Stimulated activated CD4-positive, alpha-beta T cell treated with anti-CD3 and anti-CD28 coated beads, TNF-alpha, amount 100 ng/mL, for 1 hour (primary cell): Measurements from ENCODE around the gene CALD1.
"Not testable (repeated sequence)": the region's sequence is repeated elsewhere in the genome, so short reads cannot be mapped to it uniquely, and the experiment has no call there.

ENCODE experiments used
- DNase-seq, 3 donors: peaks; one replicate each; pipeline ENCODE4 v3.0.0-alpha.2; 2020; ENCODE audit warnings: low read depth in 3 of 3, low spot score in 1 of 3

The CALD1 gene

DNA sequence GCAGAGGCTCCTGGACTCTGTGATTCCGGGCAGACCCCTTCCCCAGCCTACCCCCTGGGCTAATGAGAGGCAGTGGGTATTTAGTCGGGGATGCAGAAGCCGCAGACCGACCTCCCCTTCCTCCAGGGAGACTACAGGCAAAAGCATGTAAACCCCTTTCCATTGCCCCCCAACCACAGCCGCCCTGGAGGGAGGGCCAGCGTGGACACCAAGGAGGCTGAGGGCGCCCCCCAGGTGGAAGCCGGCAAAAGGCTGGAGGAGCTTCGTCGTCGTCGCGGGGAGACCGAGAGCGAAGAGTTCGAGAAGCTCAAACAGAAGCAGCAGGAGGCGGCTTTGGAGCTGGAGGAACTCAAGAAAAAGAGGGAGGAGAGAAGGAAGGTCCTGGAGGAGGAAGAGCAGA is 167.9 kb downstream of the CALD1 start:
- no peak for DNase-seq

DNA sequence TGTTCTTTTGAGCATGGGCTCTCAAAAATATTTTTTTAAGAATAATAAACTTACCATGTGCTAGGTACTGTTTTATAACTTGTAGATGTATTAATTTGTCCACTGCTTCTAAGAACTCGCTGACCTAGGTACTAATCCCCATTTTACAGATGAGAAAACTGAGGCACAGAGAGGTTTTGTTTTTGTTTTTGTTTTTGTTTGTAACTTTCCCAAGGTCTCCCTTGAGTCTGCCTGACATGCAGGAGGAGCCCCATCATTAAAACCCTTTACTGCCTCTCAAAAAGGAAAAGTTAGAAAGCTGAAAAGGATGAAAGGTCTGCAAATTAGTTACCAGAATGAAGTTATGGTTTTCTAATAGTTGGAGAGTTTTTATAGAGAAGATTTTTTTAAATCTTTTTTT is 168.4 kb downstream of the CALD1 start:
- no peak for DNase-seq

DNA sequence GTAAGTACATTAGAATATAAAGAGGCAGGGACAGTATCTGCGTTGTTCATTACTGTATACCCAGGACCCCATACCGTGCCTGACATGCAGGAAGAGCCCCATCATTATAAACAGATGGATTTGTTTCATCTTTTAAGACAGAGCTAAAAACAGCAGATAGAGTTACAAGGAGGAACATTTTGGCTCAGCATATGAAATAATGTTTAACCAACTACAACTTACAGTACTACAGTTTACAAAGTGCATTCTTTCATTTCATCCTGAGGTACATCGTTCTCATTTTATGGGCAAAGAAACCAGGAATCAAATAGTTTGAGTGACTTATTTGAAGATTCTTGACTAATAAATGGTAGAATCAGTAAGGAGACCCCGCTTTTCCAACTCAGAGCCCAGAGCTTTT is 168.8 kb downstream of the CALD1 start:
- no peak for DNase-seq

DNA sequence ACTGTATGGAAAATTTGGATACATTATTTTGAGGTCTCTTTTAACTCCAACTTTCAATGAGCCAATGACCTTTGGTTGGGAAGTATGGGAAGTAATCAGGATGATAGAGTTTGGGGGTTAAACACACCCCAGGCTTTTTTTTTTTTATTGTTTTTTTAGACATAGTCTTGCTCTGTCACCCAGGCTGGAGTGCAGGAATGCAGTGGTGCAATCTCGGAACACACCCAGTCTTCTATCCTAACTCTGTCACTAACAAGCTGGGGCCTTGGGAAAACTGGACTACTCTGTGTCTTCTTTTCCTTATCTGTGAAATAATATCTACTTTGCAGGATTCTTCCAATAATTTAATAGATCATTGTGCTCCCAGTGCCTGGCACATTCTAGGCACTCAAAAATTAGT is 169.3 kb downstream of the CALD1 start:
- DNase-seq: no peak

DNA sequence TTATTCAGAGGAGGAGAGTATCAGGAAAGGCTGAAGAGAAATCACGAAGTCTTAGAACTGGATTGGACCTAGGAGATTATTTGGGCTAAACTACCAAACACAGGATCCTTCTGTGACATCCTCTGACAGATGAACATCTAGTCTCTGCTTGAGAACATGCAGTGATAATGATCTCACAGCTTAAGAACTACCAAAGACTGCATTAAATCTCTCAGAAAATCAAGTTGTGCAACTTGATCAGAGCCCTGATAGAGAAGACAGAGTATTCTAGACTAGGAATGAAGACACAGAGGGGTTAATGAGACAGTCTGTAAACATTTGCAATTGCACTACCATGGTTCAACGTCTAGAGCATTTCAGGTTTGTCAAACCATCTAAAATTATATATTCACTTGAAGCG is 169.7 kb downstream of the CALD1 start:
- no peak for DNase-seq

DNA sequence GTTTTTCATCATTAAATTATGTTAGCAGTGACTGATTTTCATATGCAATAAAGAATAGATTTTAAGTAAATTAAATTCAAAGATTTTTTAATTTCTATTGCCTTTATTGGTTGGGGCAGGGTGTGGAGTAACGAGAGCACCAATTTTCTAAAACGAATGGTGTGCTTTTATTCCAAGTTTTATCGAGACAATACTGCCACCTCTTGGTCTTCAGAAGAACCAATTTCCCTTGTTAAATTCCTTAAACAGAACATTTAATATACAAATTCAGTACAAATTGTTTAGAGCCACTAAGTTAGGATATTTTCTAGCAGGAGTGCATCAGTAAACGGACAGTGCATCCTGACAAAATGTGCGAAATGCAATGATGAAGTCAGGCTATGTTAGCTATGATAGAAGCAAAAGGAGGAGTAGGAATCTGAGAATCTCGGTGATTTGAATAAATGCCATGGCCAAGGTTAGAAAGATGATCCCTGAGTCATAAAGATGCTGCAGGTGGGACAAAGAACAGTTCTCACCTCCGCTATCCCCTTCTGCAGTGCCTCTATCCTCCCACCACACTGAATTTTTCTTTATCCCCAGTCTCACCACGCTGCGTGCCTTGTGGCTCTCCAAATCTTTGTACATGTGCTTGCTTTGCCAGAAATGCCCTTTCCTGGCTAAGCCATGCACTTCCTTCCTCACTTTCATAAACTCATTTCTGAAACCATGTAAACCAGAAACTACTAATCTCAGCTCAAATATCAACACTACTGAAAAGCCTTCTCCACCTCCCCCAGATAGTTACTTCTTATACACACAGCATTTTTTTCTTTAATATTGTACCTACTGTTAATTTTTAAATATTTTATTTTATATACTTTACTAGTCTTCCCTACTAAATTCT is 175.0 kb downstream of the CALD1 start:
- DNase-seq: no peak

DNA sequence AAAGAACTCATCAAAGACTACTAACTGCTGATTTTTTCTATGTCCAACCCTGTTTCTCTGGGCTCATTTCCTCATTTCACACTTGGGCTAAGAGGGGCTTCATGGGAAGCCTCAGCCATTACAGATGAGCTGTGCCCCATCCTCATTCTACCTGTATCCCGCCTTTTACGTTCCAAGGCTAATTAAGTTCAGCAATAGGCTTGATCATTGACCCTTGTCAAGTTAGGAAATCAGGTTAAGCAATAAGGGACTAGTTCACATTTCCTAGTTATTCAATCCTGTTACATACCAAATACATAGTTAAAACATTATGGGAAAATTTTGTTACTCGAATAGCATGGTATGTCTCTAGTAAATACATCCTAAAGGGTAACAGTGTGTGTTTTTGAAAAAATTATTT is 177.6 kb downstream of the CALD1 start:
- DNase-seq: no peak

DNA sequence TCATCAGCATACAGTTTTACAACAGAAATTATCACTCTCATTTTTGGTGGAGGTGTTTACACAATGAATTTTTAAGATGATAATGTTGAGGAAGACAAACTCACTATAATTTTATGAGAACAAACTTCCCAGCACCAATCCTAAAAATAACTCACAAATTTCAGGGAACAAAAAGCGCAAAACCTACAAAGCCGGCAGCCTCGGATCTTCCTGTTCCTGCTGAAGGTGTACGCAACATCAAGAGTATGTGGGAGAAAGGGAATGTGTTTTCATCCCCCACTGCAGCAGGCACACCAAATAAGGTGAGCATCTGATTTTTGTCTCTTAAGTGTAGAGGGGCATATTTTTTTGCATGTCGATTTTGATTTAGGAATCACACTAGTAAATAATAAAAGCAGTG is 180.4 kb downstream of the CALD1 start:
- no peak for DNase-seq

DNA sequence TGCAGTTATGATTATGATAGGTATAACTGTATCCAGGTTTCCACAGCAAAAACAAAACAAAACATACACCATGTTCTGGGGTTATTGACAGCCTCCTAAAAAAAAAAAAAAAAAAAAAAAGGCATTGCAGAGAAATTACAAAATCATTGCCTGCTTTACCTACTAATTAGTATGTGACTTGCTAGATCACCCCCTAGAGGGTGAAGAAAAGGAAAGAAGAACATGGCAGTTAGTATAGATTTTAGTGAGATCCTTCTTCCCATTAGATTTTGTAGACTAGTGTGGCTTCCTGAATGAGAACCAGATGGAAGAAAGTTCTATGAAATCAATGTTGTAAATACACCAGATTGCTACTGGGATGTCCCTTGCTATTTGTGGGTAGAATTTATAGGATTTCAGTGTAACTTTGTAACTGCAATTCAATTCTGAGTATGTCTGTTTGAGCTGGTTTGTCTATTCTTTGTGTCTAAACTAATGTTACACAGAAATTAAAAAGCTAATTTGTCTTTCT is 182.9 kb downstream of the CALD1 start:
- DNase-seq: no peak

DNA sequence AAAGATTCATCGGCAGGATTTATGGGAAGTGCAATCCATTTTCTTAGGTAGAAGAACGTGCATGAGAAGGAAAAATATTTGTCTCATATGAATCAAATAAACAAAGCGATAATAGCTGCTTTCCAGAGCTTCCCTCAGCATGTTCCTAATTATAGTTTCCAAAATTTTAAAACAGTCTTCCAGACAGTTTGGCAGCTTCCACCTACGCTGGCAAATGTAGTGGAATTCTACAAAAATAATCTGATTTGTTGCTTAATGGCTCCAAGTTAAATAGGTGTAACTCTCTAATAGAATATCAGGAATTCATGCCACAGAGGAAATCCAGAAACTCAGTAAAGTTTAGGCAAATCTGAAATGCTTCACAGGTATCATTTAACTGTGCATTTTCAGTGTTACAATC is 183.6 kb downstream of the CALD1 start:
- no peak for DNase-seq

DNA sequence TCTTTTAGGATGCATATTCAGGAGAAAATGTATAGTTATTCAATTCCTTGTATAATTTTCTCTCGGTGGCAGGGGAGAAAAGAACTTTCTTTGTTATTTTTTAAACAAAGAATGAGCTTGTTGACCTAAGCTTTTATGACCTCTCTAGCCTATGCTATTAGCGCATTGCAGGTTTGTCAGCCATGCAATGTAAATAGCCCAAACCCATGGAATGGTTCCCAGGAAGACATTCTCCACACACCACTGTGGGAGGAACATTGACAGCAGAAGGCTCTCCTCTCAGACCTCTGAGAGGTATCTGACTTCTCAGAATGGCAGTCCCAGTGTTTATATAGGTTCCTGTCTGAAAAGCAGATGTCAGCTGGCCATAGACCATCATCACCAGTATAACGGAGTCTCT is 187.3 kb downstream of the CALD1 start:
- DNase-seq: no peak

DNA sequence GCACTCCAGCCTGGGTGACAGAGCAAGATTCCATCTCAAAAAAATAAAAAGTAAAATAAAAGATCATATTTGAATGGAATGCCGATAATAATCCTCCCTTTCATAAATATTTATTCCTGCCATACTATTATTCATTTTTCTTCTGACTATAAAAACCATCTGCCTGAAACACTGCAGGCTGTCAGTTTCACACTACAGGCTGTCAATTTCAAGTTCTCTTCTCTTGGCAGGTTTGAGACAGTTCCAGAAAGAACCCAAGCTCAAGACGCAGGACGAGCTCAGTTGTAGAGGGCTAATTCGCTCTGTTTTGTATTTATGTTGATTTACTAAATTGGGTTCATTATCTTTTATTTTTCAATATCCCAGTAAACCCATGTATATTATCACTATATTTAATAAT is 188.7 kb downstream of the CALD1 start:
- DNase-seq: no peak

DNA sequence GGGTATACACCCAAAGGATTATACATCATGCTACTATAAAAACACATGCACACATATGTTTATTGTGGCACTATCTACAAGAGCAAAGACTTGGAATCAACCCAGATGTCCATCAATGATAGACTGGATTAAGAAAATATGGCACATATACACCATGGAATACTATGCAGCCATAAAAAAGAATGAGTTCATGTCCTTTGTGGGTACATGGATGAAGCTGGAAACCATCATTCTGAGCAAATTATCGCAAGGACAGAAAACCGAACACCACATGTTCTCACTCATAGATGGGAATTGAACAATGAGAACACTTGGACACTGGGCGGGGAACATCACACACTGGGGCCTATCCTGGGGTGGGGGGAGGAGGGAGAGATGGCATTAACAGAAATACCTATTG is 202.2 kb downstream of the CALD1 start:
- not testable (repeated sequence) for DNase-seq

DNA sequence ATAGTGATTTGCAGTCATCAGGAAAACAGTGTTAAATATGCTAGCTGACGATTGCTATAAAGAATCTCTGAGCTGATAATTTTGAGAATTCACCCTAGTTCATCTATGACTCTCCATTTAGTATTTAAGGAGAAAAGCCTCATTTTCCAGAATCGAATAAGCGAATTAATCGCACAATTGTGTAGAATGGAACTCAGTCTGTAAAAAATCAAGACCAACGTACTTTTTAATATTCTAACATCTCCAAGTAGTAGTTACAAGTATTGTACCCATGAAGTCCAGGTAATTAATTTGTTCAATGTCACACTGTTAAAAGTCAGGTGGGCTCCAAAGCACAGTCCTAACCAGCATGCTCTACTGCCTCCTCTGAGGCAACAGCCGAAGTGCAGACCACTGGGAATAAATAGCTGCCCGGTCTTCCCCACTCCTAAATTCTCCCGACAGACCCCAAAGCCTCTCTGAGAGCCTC is 206.5 kb downstream of the CALD1 start:
- DNase-seq: no peak

DNA sequence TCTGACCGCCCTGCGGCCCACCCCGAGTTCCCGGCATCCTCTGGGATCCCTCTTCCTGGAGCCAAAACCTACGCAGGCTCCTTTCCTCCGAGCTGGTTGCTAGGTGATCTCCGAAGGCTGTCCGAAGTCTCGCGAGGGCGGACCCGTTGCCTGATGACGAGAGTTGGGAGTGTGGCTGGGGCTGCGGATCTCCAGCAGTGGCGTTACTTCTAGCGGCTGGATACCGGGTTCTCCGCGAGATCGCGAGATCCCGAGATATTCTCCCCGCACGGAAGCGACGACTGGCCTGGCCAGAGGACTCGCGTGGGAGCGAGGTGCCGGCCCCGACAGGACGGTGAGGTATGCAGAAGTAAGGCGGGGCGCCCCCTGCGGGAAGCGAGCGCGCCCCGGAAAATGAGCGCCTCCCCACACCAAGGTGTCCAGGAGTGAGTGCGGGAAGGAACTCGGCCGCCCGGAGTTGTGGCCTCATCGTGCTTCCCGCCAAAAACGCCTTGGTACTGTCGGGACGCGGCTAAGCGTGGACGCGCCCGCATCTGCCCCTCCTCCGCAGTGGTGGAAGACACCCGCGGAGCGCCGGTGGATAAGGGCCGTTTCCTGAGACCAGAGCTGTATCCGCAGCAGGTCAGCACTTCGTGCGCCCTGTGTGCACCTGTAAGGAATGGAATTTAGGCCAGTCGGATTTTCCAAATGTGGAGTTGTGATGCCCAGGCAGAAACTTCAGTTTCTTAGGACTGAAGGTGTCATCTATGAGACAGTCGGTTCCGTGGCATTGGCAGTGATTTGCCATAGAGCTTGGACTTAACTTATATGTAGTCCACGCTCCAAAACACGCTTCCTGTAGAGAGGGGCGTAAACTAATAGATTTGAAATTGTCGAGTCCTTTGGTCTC is 207.2 kb downstream of the CALD1 start, which contains the start of gene AGBL3:
Gene AGBL3 (plus strand): TSS at position 146 of the 889 bp plus-strand sequence. CDS start 1,426 bp downstream, outside the sequence.
- DNase-seq: peak; percentile 62 to 79 (median 76)

DNA sequence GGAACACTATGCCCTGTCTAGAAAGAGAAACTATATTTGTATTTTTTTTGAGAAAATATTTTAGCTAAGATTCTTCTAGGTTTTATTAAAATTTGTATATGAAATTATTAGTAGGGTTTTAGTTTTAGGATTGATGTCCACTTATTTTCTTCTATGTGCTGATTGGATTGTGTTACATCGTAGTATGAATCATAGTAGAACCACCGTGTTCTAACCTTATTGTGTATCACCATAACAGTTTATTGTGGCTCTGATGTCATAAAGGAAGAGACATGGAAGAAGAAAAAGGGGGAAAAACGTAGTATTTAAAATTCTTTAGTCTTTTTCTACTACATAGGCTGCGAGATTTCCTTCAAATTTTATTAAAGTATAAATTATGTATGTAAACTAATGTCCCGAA is 208.7 kb downstream of the CALD1 start:
- no peak for DNase-seq

DNA sequence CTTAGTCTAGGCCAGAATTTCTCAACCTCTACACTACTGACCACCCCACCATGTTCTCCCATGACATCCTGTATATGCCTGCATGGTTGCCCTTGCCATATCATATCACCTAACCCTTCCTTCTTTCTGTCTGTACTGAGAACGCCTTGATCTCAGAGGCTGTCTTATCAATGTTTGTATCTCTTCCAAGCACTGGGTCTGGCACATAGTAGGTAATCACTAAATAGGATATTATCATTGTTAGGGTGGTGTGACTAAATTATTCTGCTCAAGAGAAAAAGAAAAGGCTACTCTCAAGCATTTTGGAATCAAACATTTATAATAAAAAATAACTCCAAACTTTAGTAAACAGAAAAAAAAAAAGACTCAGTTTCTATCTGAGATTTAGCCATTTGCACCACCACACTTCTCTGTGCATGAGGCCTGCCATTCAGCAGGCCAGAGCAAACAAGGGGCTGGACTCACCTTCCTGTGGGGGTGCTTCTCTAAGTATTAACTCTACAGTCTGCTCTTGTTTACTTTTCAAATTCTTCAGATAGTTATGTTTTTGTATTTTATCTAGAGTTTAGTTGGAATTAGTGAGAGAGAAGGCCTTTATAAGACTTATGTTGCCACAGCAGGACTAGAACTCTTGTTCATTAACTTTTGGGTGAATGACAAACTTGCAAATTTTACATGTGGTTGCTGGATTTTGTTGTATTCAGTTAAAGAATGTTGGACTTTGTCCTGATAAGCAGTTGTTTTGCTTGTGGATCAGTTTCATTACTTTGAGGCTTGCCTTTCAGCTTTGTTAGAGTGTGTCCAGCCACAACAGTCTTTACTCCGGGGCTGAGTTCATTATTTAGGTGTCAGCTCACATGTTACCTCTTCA is 212.3 kb downstream of the CALD1 start:
- no peak for DNase-seq

DNA sequence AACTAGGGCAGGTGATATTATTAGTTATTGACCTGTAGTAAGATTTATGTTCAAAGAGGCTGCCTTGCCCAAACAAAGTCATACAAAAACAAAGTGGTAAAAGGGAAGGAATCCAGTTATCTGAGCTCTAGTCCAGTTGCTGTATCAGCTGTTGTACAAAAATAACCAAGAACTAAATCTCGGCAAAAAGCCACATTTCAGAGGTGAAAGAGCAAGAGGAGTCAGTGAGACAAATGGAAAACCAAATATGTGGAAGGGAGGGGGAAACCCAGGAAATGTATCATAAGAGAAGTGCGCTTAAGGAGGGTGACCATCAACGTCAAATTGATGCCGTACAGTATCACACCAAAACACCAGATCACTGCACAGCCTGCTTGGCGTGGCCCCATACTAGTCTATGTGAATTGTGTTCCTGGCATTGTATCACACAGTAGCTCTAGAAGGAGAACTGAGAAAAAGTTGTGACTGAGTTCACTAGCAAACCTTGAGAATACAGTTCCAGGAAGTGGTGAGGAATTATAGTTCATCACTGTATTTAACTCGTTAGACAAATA is 213.3 kb downstream of the CALD1 start:
- DNase-seq: no peak

DNA sequence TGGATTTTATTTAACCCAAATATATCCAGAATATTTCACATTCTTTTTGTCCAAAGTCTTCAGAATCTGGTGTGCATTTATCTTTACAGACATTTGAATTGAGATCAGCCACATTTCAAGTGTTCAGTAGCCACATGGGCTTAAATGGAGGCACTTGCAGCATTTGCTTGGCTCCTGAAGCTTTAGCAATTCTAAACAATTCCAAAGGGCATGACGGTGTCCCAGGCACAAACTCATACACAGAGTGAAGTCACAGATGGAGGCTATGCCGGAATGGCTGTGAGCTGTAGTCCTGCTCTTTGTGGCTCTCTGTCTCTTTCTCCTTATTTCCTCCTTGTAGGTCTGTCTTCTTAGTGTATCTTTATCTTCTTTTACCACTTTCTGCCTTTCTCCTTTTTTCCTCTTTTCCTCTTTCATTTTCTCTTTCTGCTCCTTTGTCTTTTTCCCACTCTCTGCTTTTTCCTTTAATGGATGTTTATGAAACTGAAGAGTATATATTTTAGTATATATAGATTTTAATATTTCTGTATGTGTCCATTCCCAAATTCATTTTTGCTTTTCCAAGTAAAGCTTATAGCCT is 214.5 kb downstream of the CALD1 start:
- no peak for DNase-seq
